CD4-positive, alpha-beta T cell treated with Interleukin-6 for 4 hours (primary cell): ENCODE measurements around the gene PARD3.
"Not testable (repeated sequence)": the region's sequence is repeated elsewhere in the genome, so short reads cannot be mapped to it uniquely, and the experiment has no call there.

ENCODE experiments used
- DNase-seq: peaks from one replicate; pipeline ENCODE4 v3.0.0-alpha.2; 2020; ENCODE audit warnings: mixed read lengths

PARD3 gene

DNA sequence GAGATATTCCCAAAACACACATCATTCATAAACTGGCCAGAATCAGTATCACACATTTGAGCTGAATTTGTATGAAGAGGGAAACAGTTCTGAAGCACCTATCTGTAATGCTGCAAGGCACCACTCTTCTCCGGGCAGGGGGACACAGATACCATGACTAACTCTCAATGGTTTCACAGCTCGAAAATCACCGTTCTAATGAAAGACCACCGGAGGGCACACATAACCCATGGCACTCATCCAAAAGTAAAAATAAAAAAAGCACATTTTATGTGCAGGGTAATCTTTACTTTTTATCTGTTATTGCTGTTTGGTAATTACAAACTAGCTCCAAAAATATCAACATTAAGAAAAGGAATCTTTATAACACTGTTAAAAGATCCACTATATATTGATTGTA lies 137.5 kb downstream of the PARD3 start:
- DNase-seq: no peak

- no peak for DNase-seq
Measured at GRCh38 chr10:34677132-34677531, 138.0 kb downstream of the PARD3 start.

DNA sequence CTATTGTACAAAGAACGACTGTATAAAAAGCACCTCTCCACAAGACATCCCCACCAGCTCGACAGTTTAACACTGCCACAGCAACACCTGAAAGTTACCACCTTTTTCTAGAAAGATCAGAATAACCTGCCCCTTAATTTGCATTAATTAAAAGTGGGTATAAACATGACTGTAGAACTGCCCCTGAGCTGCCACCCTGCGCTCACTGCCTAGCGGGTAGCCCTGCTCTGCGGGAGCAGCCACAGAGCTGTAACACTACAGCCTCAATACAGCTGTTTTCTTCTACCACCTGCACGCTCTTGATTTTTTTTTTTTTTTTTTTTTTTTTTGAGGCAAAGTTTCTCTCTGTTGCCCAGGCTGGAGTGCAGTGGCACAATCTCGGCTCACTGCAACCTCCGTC lies 140.9 kb downstream of the PARD3 start:
- DNase-seq: no peak

- DNase-seq: no peak
Measured at GRCh38 chr10:34670081-34670480, 145.0 kb downstream of the PARD3 start.

GRCh38 chr10:34669079-34669478 lies 146.0 kb downstream of the PARD3 start:
- DNase-seq: no peak

- no peak for DNase-seq
Measured at GRCh38 chr10:34667177-34667576, 147.9 kb downstream of the PARD3 start.

DNA sequence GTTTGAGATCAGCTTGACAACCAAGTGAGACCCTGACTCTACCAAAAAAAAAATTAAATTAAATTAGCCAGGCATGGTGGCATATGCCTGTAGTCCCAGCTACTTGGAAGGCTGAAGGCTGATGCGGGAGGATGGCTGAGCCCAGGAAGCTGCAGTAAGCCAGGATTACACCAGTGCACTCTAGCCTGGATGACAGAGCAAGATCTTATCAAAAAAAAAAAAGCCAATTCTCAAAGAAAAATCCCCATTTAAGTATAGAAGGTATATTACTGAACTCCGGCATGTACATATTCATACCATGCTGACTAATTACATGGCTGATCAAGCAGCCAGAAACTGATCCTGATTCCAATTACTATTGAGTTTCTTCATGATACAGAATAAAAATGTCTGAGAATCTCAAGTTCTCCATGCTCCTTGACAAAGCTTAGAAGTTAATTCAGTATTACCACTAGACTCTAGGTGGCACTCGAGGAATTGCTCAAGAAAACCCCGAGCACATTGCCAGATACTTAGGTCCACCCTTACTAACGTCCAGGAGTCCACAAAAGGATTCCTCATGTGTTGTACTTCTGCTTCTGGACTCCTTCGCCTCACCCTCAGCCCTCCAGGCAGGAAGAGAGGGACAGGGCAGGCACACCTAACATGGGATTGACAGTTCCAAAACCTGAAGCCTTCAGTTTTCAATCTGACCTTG lies 148.9 kb downstream of the PARD3 start:
- DNase-seq: no peak

DNA sequence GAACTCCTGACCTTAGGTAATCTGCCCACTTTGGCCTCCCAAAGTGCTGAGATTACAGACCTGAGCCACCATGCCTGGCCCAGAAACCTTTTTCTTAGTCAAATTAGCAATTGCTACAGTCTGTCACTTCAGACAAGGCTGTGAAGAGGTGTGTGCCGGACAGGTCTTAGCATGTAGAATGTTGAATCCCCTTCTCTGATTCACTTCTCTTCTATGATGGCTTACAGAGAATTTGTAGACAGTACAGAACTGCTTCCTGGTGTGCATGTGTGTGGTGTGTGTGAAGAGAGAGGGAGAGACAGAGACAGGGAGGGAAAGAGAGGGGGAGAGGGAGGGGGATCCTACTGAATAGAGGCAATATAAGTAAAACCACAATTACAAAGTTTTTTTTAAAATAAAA lies 150.4 kb downstream of the PARD3 start:
- DNase-seq: no peak

DNA sequence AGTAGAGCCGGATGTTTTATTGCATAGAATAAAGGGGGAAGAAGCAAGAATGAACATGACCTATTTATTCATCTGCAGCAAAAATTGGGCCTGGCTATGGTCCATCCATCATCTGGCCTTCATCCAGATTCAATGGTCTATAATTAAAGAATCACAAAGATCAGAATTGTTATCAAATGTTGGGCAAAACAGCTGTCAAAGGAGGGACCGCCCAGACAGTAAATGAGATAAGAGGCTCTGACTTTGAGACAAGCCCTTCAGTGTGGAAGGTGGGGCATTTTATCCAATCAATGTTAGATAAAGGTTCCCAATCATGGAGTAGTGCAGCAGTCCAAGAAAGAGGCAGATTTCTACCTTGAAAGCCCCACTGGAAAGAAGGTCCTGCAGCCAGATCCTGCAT lies 153.5 kb downstream of the PARD3 start:
- no peak for DNase-seq

DNA sequence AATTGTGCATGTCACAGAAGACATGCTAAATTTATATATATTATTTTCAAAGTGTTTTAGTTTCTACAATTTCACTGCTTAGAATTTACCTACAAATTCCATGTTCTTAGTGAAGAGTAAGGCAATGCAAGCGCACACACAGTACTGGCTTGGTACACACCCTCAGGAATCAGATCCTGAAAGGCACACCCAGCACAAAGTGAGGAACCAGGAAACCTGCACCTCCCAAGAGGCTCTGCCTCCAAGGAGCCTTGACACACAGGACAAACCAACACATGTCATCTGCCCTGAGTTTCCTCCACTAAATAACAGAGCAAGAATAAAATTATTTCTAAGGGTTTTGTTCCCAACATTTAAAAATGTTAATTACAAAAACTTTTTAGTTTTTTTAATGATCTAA lies 156.2 kb downstream of the PARD3 start:
- no peak for DNase-seq

- DNase-seq: no peak
Measured at GRCh38 chr10:34656661-34657060, 158.4 kb downstream of the PARD3 start.

DNA sequence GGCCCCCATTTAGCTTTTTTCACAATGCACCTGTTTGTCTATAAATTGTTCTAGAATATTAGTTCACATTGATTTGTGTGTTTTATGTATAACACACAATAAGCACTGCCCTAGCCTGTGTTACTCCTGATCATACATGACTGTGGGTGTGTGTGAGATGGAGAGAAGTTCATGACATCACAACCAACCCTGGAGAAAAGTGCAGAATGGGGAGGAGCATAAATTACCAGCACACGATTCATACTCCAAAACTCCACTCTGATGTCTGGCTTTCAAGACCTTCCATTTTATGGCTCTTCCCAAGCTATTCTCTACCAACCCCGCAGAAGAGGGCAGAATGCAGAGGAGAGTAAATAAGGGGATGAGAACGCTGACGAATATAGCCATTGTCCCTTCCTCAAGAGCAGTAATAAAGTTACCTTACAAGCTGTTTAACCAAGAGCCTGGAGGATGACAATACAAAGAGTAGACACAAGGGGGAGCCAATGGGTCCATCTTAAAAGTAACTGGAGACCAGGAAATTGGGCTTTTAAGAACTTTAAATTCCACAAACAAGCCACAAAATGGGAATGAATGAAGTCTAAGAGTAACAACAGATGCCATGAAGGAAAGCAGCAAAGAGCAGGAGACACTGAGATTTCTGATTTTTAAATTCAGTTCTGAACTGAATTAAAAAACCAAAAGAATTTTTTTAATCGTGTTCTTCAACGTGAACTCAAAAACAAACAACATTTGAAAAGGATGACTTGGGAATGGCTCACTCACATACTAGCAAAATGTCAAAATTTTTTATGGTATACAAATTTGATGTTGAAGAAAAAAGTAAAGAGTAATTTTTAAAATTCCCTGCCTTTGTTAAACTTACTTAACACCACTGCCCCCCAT lies 159.6 kb downstream of the PARD3 start:
- DNase-seq: no peak

DNA sequence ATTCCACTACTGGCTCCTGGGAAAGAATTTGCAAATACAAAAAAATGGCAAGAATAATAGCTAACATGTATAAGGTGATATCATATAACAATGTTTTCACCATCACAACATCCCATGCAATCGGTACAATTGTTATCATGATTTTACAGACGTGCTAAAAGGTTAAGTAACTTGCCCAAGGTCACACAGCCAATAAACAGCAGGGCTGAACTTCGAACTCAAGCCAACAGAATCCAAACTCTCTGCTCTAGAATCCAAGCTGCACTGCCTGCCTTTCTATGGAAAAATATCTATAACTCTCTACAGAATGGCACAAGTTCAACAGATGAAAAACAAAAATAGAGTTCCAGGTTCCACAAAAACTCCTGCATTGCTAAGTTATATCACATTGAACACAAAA lies 160.9 kb downstream of the PARD3 start:
- no peak for DNase-seq

- no peak for DNase-seq
Measured at GRCh38 chr10:34653530-34653929, 161.6 kb downstream of the PARD3 start.

DNA sequence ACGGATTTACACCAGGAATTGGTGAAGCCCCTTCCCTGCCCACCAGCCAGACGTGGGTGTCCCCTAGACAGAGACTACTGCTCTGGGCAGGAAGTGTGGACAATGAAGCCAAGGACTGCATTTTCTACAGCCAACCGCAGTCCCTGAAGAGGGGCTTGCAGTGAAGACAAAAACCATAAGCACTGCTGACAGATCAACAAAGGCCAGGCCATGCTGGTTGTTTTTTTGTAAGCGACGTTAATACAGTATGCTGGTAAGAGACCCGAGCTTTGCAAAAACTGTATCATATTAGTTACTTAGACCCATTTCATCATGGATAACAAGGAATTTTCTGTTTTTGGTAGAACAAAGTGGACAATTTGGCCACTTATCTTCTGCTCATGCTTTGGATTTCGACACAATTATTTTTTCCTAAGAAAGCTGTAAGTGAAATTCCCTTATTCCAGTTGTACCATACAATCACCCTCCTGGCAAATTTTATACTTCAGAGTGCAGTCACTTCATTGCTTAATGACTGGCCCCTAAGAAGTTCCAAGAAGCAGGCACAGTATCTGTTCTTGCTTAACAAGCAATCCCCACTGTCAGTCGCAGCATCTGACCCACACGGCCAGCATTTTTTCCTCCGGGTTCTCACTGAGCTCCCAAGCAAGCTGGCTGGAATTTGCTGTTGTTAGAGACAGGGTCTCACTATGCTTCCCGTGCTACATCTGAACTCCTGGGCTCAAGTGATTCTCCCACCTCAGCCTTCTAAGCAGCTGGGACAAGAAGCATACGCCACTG lies 163.5 kb downstream of the PARD3 start:
- no peak for DNase-seq

- DNase-seq: no peak
Measured at GRCh38 chr10:34650156-34650555, 164.9 kb downstream of the PARD3 start.

DNA sequence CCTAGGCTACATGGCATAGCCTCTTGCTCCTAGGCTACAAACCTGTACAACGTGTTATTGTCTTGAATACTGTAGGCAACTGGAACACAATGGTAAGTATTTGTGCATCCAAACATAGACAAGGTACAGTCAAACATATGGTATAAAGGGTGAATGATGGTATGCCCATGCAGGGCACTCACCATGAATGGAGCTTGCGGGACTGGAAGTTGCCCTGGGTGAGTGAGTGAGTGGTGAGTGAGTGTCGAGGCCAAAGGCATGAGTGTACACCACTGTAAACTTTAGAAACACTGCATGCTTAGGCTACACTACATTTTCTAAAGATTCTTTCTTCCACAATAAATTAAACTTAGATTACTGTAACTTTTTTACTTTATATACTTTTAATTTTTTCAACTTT lies 165.7 kb downstream of the PARD3 start:
- no peak for DNase-seq

- DNase-seq: no peak
Measured at GRCh38 chr10:34648919-34649318, 166.2 kb downstream of the PARD3 start.

DNA sequence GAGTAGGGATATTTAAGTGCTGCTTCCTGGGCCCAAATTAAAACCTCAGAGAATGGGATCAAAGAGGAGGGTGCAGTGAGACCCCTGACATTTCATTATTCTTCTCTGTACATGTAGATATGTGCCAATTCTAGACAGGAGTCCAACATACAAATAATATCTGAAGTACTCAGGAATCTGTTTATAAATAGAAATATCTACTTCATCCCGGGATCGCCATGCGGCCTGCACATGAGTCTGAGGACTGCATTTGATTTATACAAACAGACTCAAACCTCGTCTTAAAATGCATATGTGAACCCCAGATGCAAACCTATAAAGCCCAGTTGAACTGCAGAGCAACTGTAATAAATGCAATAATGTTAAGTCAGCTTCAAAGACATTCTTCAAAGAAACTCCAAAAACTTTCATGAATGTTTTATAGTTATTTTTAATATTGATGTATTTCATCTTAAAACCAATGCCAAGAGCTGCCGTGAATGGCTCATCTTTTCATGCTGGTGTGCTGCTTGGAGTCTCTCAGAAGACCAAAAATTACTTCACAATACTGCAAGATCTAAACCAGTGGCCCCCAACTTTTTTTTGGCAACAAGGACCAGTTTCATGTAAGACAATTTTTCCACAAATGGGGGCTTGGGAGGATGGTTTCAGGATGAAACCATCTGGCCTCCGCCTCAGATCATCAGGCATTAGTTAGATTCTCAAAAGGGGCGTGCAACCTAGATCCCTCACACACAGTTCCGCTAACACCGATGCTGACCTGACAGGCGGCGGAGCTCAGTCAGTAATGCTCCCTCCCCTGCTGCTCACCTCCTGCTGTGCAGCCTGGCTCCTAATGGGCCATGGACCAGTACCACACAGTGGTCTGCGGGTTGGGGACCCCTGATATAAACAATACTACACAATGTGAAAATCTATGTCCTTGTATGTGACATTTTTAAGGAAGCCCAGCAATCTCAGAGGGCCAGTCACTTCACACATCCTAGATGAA lies 166.9 kb downstream of the PARD3 start:
- DNase-seq: no peak

DNA sequence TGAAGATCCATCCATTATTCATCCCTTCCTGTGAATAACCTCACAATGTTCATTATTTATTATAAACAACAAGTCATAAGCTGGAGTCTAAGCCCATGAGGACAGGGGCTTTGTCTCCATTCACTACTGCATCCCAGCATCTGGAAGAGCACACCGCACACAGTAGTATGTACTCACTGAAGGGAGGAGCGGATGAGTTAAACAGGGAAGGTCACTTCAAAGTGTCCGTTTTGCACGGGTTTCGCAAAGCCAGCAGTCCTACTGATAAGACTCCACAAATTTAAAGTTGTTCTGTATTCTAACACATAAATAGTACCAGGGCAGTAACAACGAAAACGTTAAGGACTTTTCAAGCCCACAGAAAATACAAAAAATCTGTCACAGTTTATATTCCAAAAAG lies 167.9 kb downstream of the PARD3 start:
- no peak for DNase-seq

DNA sequence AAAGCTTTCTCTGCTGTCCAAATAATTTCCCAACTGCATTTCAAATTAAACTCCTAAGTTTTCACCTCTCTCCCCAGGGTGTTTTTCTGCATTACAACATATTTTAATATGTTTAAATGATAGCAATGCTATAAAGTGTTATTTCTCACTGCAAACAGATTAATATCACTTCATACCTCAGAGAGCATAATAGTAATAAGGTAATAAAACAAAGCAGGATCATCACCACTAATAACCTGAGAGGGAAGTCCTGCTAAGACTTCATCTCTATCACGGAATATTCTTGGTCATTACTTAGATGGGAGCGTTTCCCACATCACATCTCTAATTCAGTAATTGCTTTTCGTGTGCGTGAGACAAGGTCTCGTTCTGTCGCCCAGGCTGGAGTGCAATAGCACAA lies 168.8 kb downstream of the PARD3 start:
- DNase-seq: no peak

DNA sequence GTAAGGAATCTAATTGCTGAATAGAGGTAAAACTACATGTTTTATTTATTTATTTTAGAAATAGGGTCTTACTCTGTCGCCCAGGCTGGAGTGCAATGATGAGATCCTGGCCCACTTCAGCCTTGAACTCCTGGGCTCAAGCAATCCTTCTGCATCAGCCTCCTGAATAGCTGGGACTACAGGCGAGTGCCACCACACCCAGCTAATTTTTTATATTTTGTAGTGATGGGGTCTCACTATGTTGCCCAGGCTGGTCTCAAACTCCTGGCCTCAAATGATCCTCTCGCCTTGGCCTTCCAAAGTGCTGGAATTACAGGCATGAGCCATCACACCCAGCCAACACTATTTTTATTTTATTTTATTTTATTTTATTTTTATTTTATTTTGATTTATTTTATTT lies 170.3 kb downstream of the PARD3 start:
- DNase-seq: not testable (repeated sequence)
